22Rv1 (cell line): Measurements from ENCODE around the gene IRGC.

Experiments
- H3K27ac ChIP-seq: fragments of 450-650 bp; 2 replicates; pipeline ENCODE4 v1.5.1; 2017
- CTCF ChIP-seq: fragments of 450-650 bp; IDR thresholded peaks from 2 replicates; pipeline ENCODE4 v1.5.1; 2017; ENCODE audit warnings: mild to moderate bottlenecking
- ZFX ChIP-seq: fragments of 450-650 bp; IDR thresholded peaks from 2 replicates; pipeline ENCODE4 v1.6.1; 2017; ENCODE audit warnings: antibody characterized with exemption, borderline replicate concordance

The IRGC gene

GRCh38 chr19:43691755-43692154 lies 24.1 kb upstream of the IRGC start:
- TF ChIP-seq ZFX (no peak), CTCF (no peak)
- no peak overlapping the region for H3K27ac ChIP-seq

- TF ChIP-seq ZFX, result no peak
- no peak for TF ChIP-seq CTCF
- H3K27ac ChIP-seq, result no peak overlapping the region
Measured at GRCh38 chr19:43692385-43692784, 23.5 kb upstream of the IRGC start.

GRCh38 chr19:43692877-43693276 lies 23.0 kb upstream of the IRGC start:
- no peak overlapping the region for H3K27ac ChIP-seq
- no peak for TF ChIP-seq CTCF
- TF ChIP-seq ZFX, result no peak

- TF ChIP-seq CTCF (no peak), ZFX (no peak)
- H3K27ac ChIP-seq, result no peak overlapping the region
Measured at GRCh38 chr19:43694553-43694952, 21.3 kb upstream of the IRGC start.

DNA sequence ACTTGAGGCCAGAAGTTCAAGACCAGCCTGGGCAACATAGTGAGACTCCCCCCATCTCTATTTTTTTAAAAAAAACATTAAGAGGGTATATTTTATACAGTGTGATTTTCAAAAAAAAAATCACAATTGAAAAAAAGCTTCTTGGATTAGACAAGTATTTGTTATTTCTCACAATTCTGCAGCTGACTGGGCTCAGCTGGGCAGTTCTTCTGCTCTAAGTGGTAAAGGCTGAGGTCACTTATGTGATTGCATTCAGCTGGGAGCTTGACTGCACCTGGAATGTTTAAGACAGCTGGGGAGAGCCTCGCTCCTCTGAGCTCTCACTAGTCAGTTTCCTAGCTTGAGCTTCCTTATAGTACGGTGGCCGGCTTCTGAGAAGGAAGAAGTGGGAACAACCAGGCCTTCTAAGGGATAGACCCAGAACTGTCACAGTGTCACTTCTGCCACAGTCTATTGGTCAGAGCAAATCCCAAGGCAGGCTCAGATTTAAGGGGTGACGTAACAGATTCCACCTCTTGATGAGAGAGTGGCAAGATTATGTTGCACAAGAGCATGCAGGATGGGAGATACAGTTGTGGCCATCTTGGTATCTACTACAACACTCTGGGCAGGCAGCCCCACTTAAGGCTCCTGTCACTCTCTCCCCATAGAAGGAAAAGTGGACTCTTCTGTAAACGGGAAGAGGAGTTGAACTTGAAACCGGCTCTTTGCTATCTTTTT lies 19.7 kb upstream of the IRGC start:
- TF ChIP-seq ZFX, result no peak
- no peak for TF ChIP-seq CTCF

GRCh38 chr19:43697295-43697694 lies 18.6 kb upstream of the IRGC start:
- TF ChIP-seq ZFX, result no peak
- no peak for TF ChIP-seq CTCF
- H3K27ac ChIP-seq, result no peak overlapping the region

More for the DNA sequence above, 19.7 kb upstream of the IRGC start:
- no peak overlapping the region for H3K27ac ChIP-seq

GRCh38 chr19:43699506-43700394 lies 16.1 kb upstream of the IRGC start:
- no peak overlapping the region for H3K27ac ChIP-seq
- TF ChIP-seq CTCF, result no peak
- no peak for TF ChIP-seq ZFX
